IMR-90 (cell line): ENCODE data around the gene SLC35E2B. TPM values are rescaled to one million over a fixed set of nuclear protein-coding genes. Genes with fewer than 3 reads are reported as not detected.

ENCODE experiments used
- ATAC-seq: fragments of 200-7000 bp; cut with Tn5 transposase; 2 replicates; pipeline ENCODE4 v1.9.1; 2020; ENCODE audit warnings: low read depth, mild to moderate bottlenecking, moderate library complexity
- BruUV-seq: library from RNA; stranded (reverse); fragments of 400-500 nt; replicated peaks from 2 replicates; lab custom pipeline; 2021; lab: Mats Ljungman, UMichigan
- CTCF ChIA-PET: fragments of 300-600 bp; formaldehyde crosslinking; extraction: SDS; loops from one replicate; lab custom pipeline; 2021; ENCODE audit warnings: antibody characterized with exemption; lab: Yijun Ruan, JAX
- POLR2A ChIA-PET: fragments of 300-600 bp; sonication (Branson Sonifier 250); formaldehyde crosslinking; loops from one replicate; lab custom pipeline; 2022; ENCODE audit warnings: antibody characterized with exemption; ENCODE audit not compliant: unreplicated experiment; lab: Charles Lee
- DNase-seq: peaks from one replicate; pipeline ENCODE4 v3.0.0; 2013
- H2AFZ ChIP-seq: replicated peaks from 2 replicates; pipeline ENCODE3; 2013; ENCODE audit warnings: low read length, mild to moderate bottlenecking; ENCODE audit not compliant: poor library complexity
- H2AK5ac ChIP-seq: 2 replicates; pipeline ENCODE4 v1.6.1; 2013; ENCODE audit warnings: low read depth, low read length, inconsistent platforms
- H2AK9ac ChIP-seq: replicated peaks from 2 replicates; pipeline ENCODE3; 2013; ENCODE audit warnings: mild to moderate bottlenecking, low read depth, low read length, moderate library complexity; ENCODE audit not compliant: poor library complexity
- H2BK120ac ChIP-seq: 2 replicates; pipeline ENCODE4 v1.6.1; 2013; ENCODE audit warnings: low read depth, low read length, inconsistent platforms
- H2BK15ac ChIP-seq: 3 replicates; pipeline ENCODE4 v1.6.1; 2013; ENCODE audit warnings: low read depth, low read length, inconsistent platforms
- H2BK20ac ChIP-seq: 2 replicates; pipeline ENCODE4 v1.6.1; 2013; ENCODE audit warnings: low read depth, mild to moderate bottlenecking, inconsistent platforms, low read length, moderate library complexity
- H2BK5ac ChIP-seq: 2 replicates; pipeline ENCODE4 v1.6.1; 2013; ENCODE audit warnings: mild to moderate bottlenecking, low read depth, low read length, inconsistent platforms; ENCODE audit not compliant: poor library complexity, severe bottlenecking
- H3K14ac ChIP-seq: replicated peaks from 2 replicates; pipeline ENCODE4 v1.6.1; 2013; ENCODE audit warnings: low read depth, low read length, inconsistent platforms
- H3K18ac ChIP-seq: 2 replicates; pipeline ENCODE4 v1.6.1; 2013; ENCODE audit warnings: low read depth, low read length, control low read depth
- H3K23ac ChIP-seq: 2 replicates; pipeline ENCODE4 v1.6.1; 2013; ENCODE audit warnings: low read depth, low read length, inconsistent platforms
- H3K27ac ChIP-seq: 2 replicates; pipeline ENCODE4 v1.5.1; 2013; ENCODE audit warnings: mild to moderate bottlenecking, control low read depth, low read length; ENCODE audit not compliant: insufficient read depth
- H3K27me3 ChIP-seq: 2 replicates; pipeline ENCODE4 v1.6.1; 2013; ENCODE audit warnings: low read length; ENCODE audit not compliant: control insufficient read depth, insufficient read depth
- H3K36me3 ChIP-seq: 2 replicates; pipeline ENCODE4 v1.6.1; 2013; ENCODE audit warnings: low read length, mixed read lengths; ENCODE audit not compliant: control insufficient read depth, insufficient read depth
- H3K4ac ChIP-seq: 2 replicates; pipeline ENCODE4 v1.6.1; 2013; ENCODE audit warnings: low read depth, low read length, inconsistent platforms
- H3K4me1 ChIP-seq: 2 replicates; pipeline ENCODE4 v1.6.1; 2013; ENCODE audit warnings: low read length, mixed read lengths; ENCODE audit not compliant: control insufficient read depth, insufficient read depth
- H3K4me2 ChIP-seq: 2 replicates; pipeline ENCODE4 v1.6.1; 2013; ENCODE audit warnings: low read depth, mild to moderate bottlenecking, control low read depth, low read length, moderate library complexity
- H3K4me3 ChIP-seq: 2 replicates; pipeline ENCODE4 v1.5.1; 2013; ENCODE audit warnings: low read depth, mild to moderate bottlenecking, control low read depth, low read length, moderate library complexity; ENCODE audit not compliant: insufficient read depth
- H3K56ac ChIP-seq: 2 replicates; pipeline ENCODE4 v1.6.1; 2013; ENCODE audit warnings: low read length, inconsistent platforms; ENCODE audit not compliant: insufficient read depth; ENCODE audit errors: extremely low read depth
- H3K79me1 ChIP-seq, 2 experiments: 2 replicates each; pipeline ENCODE4 v1.6.1; 2013; ENCODE audit warnings: low read length in 2 of 2, inconsistent platforms in 1 of 2, low read depth in 1 of 2
- H3K9ac ChIP-seq: 2 replicates; pipeline ENCODE4 v1.6.1; 2013; ENCODE audit warnings: low read depth, low read length, control low read depth
- H3K9me1 ChIP-seq: 2 replicates; pipeline ENCODE4 v1.6.1; 2013; ENCODE audit warnings: low read length, inconsistent platforms; ENCODE audit not compliant: insufficient read depth
- H3K9me3 ChIP-seq: 2 replicates; pipeline ENCODE4 v1.6.1; 2013; ENCODE audit warnings: low read length; ENCODE audit not compliant: control insufficient read depth, insufficient read depth
- H4K20me1 ChIP-seq: 2 replicates; pipeline ENCODE4 v1.6.1; 2013; ENCODE audit warnings: low read length, inconsistent platforms; ENCODE audit not compliant: insufficient read depth
- H4K5ac ChIP-seq: 2 replicates; pipeline ENCODE4 v1.6.1; 2013; ENCODE audit warnings: mild to moderate bottlenecking, low read depth, low read length, control low read depth
- H4K8ac ChIP-seq, 2 experiments: 2 replicates each; pipeline ENCODE4 v1.6.1; 2013; ENCODE audit warnings: low read depth in 2 of 2, low read length in 2 of 2, control low read depth in 1 of 2, inconsistent platforms in 1 of 2
- H4K91ac ChIP-seq: 2 replicates; pipeline ENCODE4 v1.6.1; 2013; ENCODE audit warnings: low read depth, low read length, inconsistent platforms; ENCODE audit not compliant: insufficient read depth
- FOS ChIP-seq: fragments of 150-350 bp; IDR thresholded peaks from 2 replicates; pipeline ENCODE4 v1.6.1; 2016; ENCODE audit warnings: low read depth, low read length
- MAZ ChIP-seq: IDR thresholded peaks from 2 replicates; pipeline ENCODE4 v1.6.1; 2012; ENCODE audit warnings: low read depth, mild to moderate bottlenecking, low read length, improper control_type of control experiment, moderate library complexity, borderline replicate concordance
- MXI1 ChIP-seq: IDR thresholded peaks from 2 replicates; pipeline ENCODE4 v1.6.1; 2012; ENCODE audit warnings: low read depth, mild to moderate bottlenecking, low read length, moderate library complexity, borderline replicate concordance
- NFE2L2 ChIP-seq: fragments of 150-350 bp; IDR thresholded peaks from 2 replicates; pipeline ENCODE4 v1.6.1; 2016; ENCODE audit warnings: low read depth, mild to moderate bottlenecking, low read length
- RAD21 ChIP-seq: IDR thresholded peaks from 2 replicates; pipeline ENCODE4 v1.6.1; 2012; ENCODE audit warnings: low read length, improper control_type of control experiment
- RCOR1 ChIP-seq: IDR thresholded peaks from 2 replicates; pipeline ENCODE4 v1.6.1; 2012; ENCODE audit warnings: mild to moderate bottlenecking, low read length, improper control_type of control experiment; ENCODE audit not compliant: insufficient replicate concordance
- RFX5 ChIP-seq: IDR thresholded peaks from 2 replicates; pipeline ENCODE4 v1.8.0; 2012; ENCODE audit warnings: low read depth, mild to moderate bottlenecking, low read length, moderate library complexity
- WGBS, 2 experiments: methylation state at CpG; one replicate each; pipeline versions ENCODE4 v1.1.5 to v1.1.7; 2013; ENCODE audit warnings: missing lambda C conversion rate in 2 of 2; ENCODE audit not compliant: insufficient read length in 1 of 2; ENCODE audit errors: extremely low coverage in 2 of 2; 5-methylcytosine and 5-hydroxymethylcytosine counted together
- dilution Hi-C: fragments of 300-500 bp; cut with HindIII; formaldehyde crosslinking; loops from one replicate; pipeline ENCODE4 v1.14.3; 2018; ENCODE audit warnings: low sequenced_read_pairs; ENCODE audit not compliant: unreplicated experiment
- in situ Hi-C: fragments of 300-500 bp; cut with MboI; formaldehyde crosslinking; loops from 3 replicates; pipeline ENCODE4 v1.14.3; 2019; ENCODE audit warnings: low sequenced_read_pairs, inconsistent platforms, mixed read lengths
- intact Hi-C: fragments of 100-400 bp; cut with micrococcal nuclease; formaldehyde crosslinking; loops from 2 replicates; pipeline ENCODE4 v1.10.0; 2022
- polyA plus RNA-seq, 3 experiments: library from polyadenylated mRNA; depleted of rRNA; stranded (reverse); fragments of >200 nt; gene quantifications; 2 replicates each; pipeline ENCODE4 v1.2.3, GENCODE V29; 2012; ENCODE audit warnings: low replicate concordance in 1 of 3
- total RNA-seq: library from RNA; depleted of rRNA; stranded (reverse); fragments of >200 nt; gene quantifications from 2 replicates; pipeline ENCODE4 v1.2.3, GENCODE V29; 2012
- TF ChIP-seq, protein P1 (sequence below): conservative IDR thresholded peaks from 2 replicates; pipeline ENCODE4 v1.5.1; 2012; ENCODE audit warnings: mild to moderate bottlenecking, low read depth, low read length, improper control_type of control experiment

Gene SLC35E2B
- total and polyA plus RNA-seq, 2 of the 4 experiments (the other 2 are of a cell fraction), result 14.9 to 30.2 TPM

GRCh38 chr1:1683104-1683905 lies 9.3 kb downstream of the SLC35E2B start:
- WGBS, 2 experiments, result 73% methylated on average over 14 of the region's 26 CpGs; no CpG with 5 or more reads in 1 of the 2 experiments
- Histone ChIP-seq H2BK20ac (no peak overlapping the region), H3K36me3 (peaks cover 25% of the 10 kb centered on the region), H4K91ac (no peak overlapping the region), H3K4me2 (no peak overlapping the region), H2AK9ac (no peak overlapping the region), H2AFZ (no peak overlapping the region), H3K27ac (no peak overlapping the region), H3K14ac (no peak overlapping the region), H3K9me1 (peaks cover 22% of the 10 kb centered on the region), H3K18ac (no peak overlapping the region), H2BK120ac (no peak overlapping the region), H4K8ac (no peak overlapping the region), H3K9me3 (no peaks in the 10 kb centered on the region), H3K23ac (no peak overlapping the region), H2BK15ac (no peak overlapping the region), H4K5ac (no peak overlapping the region), H2AK5ac (no peak overlapping the region; the same call in 1 of the 2 replicates), H3K4me1 (peaks cover 6% of the 10 kb centered on the region), H4K20me1 (peaks cover 48% of the 10 kb centered on the region), H3K4ac (no peak overlapping the region), H3K56ac (no peak overlapping the region), H2BK5ac (no peak overlapping the region), H3K4me3 (no peak overlapping the region), H3K27me3 (no peaks in the 10 kb centered on the region), H3K9ac (no peak overlapping the region), H3K79me1 (peaks cover 26 to 72% of the 10 kb centered on the region in 2 experiments)
- TF ChIP-seq MXI1 (no peak), RCOR1 (no peak), RFX5 (no peak), RAD21 (no peak), MAZ (no peak), NFE2L2 (no peak), FOS (no peak)
- TF ChIP-seq, protein P1, sequence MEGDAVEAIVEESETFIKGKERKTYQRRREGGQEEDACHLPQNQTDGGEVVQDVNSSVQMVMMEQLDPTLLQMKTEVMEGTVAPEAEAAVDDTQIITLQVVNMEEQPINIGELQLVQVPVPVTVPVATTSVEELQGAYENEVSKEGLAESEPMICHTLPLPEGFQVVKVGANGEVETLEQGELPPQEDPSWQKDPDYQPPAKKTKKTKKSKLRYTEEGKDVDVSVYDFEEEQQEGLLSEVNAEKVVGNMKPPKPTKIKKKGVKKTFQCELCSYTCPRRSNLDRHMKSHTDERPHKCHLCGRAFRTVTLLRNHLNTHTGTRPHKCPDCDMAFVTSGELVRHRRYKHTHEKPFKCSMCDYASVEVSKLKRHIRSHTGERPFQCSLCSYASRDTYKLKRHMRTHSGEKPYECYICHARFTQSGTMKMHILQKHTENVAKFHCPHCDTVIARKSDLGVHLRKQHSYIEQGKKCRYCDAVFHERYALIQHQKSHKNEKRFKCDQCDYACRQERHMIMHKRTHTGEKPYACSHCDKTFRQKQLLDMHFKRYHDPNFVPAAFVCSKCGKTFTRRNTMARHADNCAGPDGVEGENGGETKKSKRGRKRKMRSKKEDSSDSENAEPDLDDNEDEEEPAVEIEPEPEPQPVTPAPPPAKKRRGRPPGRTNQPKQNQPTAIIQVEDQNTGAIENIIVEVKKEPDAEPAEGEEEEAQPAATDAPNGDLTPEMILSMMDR, result no peak
- ChIA-PET CTCF (no interaction called here), POLR2A (no interaction called here)
- no peak for ATAC-seq
- no peak for DNase-seq
- no TSS peak for BruUV-seq
- intact Hi-C loops (no loop called here), in situ Hi-C loops (no loop called here), dilution Hi-C loops (no loop called here)
